Nasal cavity respiratory epithelium epithelial cell of viscerocranial mucosa (primary cell): ENCODE results near the gene SLC22A16. TPM values are rescaled to one million over a fixed set of nuclear protein-coding genes. Genes with fewer than 3 reads are reported as not detected.

Experiments used
- total RNA-seq: library from RNA; depleted of rRNA; stranded (reverse); fragments of >200 nt; gene quantifications from 2 replicates; pipeline ENCODE4 v1.2.3, GENCODE V29; 2014

Gene SLC22A16, protein sequence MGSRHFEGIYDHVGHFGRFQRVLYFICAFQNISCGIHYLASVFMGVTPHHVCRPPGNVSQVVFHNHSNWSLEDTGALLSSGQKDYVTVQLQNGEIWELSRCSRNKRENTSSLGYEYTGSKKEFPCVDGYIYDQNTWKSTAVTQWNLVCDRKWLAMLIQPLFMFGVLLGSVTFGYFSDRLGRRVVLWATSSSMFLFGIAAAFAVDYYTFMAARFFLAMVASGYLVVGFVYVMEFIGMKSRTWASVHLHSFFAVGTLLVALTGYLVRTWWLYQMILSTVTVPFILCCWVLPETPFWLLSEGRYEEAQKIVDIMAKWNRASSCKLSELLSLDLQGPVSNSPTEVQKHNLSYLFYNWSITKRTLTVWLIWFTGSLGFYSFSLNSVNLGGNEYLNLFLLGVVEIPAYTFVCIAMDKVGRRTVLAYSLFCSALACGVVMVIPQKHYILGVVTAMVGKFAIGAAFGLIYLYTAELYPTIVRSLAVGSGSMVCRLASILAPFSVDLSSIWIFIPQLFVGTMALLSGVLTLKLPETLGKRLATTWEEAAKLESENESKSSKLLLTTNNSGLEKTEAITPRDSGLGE
- total RNA-seq: not detected in 2 replicates

DNA sequence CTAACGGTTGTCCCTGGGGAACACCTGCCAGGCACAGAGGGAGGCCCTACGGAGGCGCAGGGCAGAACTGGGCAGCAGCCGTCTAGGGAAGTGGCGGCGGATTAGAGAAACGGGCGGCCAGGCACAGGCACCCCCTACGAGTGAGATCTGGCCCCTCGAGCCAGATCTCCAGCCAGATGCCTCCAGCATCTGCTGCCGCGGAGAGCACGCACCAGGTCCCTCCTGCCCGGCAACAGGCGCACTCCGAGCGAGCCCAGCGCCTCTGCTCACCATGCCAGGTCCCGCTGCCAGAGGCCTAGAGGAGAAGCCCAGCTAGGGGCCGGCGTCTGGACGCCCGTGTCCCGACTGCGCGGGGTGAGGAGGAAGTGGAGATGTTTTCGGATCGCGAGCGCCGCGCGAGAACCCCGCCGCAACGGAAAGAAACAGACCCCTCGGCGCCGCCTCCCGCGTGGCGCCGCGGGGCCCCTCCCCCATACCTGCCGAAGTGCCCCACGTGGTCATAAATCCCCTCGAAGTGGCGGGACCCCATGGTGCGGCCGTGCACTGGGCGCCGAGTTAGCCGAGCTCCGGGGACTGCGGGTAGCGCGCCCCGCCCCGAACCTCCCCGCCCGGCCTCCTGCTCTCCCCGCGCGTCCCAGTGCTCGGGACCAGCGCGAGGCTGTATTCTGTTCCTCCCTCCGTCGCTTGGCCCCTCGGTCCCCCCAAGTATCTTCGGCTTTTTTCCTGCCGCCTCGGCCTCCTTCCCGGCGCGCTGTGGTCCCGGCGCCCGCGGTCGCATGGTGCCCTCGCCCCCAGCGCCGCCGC, at the start of gene SLC22A16:
SLC22A16 (minus strand) TSS at position 568 of the 804 bp plus-strand sequence; CDS start at position 529, 39 bp downstream.

DNA sequence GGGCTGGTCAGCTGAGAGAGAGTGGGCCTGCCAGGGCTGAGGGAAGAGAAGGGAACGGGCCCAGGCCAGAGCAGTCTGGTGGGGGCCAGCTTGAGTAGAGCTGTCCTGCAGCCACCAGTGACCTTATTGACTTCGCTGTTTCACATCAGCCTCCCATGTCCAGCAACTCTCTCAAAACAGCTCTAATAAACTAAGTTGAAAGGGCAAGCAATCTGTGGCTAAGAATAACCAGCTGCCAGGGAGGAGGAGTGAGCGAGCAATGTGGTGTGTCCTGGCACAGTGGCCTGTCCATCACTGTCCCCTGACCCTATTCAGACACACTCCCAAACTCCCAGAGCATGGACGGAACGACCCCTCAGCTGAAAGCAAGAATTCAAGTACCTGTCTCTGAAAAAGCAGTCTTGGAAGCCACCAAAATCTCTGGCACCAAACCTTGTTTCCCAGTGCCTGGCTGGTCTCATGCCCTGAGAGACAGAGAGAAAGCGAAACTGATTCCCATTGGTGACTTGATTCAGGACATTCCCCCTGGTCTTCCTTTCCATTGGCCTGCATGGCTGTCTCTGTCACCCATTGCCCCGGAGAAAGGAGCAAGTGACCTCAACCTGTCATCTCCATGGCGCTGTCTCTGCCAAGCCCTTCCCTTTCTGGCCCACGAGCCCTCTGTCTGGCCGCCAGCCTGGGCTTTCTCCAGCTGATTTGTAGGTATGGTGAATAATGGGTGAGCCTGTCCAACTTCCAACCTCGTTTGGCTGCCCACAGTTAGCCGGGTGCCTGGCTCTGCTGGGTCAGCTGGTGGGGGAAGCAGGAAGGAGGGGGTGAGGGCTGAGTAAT, 61.1 kb downstream of the SLC22A16 start, which contains the start of gene DDO:
DDO (minus strand) TSS at position 490 of the 831 bp plus-strand sequence. CDS start 2,113 bp downstream, outside the sequence.

Other genes starting within 250 kb of the SLC22A16 start
- not detected in 2 replicates for gene METTL24, start 118.3 kb downstream of the SLC22A16 start, total RNA-seq
- gene DDO, start 61.0 kb downstream of the SLC22A16 start, total RNA-seq: 0.07 TPM in 1 of 2 replicates, not detected in the other